Caki2 (cell line): ENCODE data around the gene OR6B2. TPM values are rescaled to one million over a fixed set of nuclear protein-coding genes. Genes with fewer than 3 reads are reported as not detected.

Experiments
- DNase-seq: peaks from one replicate; pipeline ENCODE4 v3.0.0-alpha.2; 2015; ENCODE audit warnings: low read depth
- in situ Hi-C: cut with HindIII; loops from 2 replicates; pipeline ENCODE4 v1.10.0; 2016; ENCODE audit warnings: low sequenced_read_pairs, low pct_unique_long_range_greater_than_20kb, mixed read lengths
- total RNA-seq: library from RNA; depleted of rRNA; stranded (reverse); fragments of >200 nt; shearing (Covaris generic); gene quantifications from 2 replicates; pipeline ENCODE4 v1.2.3, GENCODE V29; 2014; ENCODE audit warnings: low replicate concordance; rRNA removed

OR6B2 gene
- total RNA-seq, 1 experiment from 2014 or later: not detected

- in situ Hi-C loops: no loop called here
- peak; percentile 11 for DNase-seq
Measured at GRCh38 chr2:239991689-239992314, 38.4 kb downstream of the OR6B2 start.

GRCh38 chr2:239990966-239991365 lies 39.3 kb downstream of the OR6B2 start:
- DNase-seq: no peak
- in situ Hi-C loops: no loop called here

- in situ Hi-C loops: no loop called here
Measured at GRCh38 chr2:239985356-239985755, 44.9 kb downstream of the OR6B2 start.

GRCh38 chr2:239984421-239985194 lies 45.6 kb downstream of the OR6B2 start:
- in situ Hi-C loops: no loop called here
- no peak for DNase-seq

More at GRCh38 chr2:239985356-239985755, 44.9 kb downstream of the OR6B2 start:
- DNase-seq: no peak

GRCh38 chr2:239983004-239983778 lies 47.0 kb downstream of the OR6B2 start:
- in situ Hi-C loops: no loop called here
- DNase-seq: no peak

Other genes starting within 250 kb of the OR6B2 start
- gene NDUFA10, start 5.1 kb downstream of the OR6B2 start, total RNA-seq: 86.5 and 156 TPM in 2 replicates
- gene OR6B3, start 23.1 kb upstream of the OR6B2 start, total RNA-seq: not detected in 2 replicates
- 72.6 and 116 TPM in 2 replicates for gene COPS9, start 105.9 kb upstream of the OR6B2 start, total RNA-seq
- not detected in 2 replicates for gene OTOS, start 110.2 kb upstream of the OR6B2 start, total RNA-seq